ENCODE data around the gene MORN3.

Gene MORN3

DNA sequence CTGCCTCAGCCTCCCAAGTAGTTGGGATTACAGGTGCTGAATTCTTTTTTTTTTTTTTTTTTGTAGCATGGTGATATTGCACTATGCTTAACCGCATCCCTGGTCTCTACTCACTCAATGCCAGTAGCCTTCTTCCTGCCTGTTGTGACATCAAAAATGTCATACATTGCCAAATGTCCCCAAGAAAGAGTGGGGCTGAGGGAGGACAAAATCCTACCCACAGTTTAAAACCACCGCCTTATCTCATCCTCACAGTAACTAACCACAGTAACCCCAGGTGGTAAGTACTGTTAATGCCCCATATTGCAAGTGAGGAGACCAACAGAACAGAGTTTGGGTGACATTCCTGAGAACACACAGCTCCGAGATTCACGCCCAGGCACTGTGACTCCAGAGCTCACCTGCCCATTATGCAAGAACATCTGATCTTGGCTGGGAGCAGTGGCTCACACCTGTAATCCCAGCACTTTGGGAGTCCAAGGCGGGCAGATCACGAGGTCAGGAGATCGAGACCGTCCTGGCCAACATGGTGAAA lies 19.6 kb downstream of the MORN3 start:
- TF ChIP-seq, protein P1, sequence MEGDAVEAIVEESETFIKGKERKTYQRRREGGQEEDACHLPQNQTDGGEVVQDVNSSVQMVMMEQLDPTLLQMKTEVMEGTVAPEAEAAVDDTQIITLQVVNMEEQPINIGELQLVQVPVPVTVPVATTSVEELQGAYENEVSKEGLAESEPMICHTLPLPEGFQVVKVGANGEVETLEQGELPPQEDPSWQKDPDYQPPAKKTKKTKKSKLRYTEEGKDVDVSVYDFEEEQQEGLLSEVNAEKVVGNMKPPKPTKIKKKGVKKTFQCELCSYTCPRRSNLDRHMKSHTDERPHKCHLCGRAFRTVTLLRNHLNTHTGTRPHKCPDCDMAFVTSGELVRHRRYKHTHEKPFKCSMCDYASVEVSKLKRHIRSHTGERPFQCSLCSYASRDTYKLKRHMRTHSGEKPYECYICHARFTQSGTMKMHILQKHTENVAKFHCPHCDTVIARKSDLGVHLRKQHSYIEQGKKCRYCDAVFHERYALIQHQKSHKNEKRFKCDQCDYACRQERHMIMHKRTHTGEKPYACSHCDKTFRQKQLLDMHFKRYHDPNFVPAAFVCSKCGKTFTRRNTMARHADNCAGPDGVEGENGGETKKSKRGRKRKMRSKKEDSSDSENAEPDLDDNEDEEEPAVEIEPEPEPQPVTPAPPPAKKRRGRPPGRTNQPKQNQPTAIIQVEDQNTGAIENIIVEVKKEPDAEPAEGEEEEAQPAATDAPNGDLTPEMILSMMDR (IDR thresholded peaks at IDR 0.05; ENCODE audit: unreplicated experiment in 3 of 3), result no peak

DNA sequence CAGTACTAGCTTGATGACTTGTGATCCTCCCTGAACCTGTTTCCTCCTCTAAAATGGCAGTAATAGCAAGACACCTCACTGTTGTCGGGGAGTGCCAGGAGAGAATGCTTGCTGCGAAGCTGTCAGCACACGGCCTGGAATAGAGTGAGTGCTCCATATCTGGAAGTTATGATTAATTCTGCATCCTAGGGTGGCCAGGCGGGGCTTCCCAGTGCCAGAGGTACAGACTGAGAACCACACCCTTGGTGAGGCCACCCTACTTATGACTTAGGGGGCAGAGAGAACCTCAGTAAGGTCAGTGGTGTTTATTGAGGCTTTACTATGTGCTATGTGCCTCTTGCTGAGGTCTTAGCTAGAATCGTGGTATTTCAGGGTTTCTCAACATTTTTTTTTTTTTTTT lies 20.1 kb downstream of the MORN3 start:
- no peaks in the 10 kb centered on the region for H3K27me3 Mint-ChIP-seq (ENCODE audit: low read depth)
- H3K27ac Mint-ChIP-seq, result no peak overlapping the region
- H3K4me3 Mint-ChIP-seq, result no peak overlapping the region
- peaks cover 3% of the 10 kb centered on the region for H3K4me1 Mint-ChIP-seq
- no peaks in the 10 kb centered on the region for H3K9me3 Mint-ChIP-seq
- peaks cover 5% of the 10 kb centered on the region for H3K36me3 Mint-ChIP-seq (ENCODE audit: low read depth)
- TF ChIP-seq, protein P1 (IDR thresholded peaks at IDR 0.05; ENCODE audit: unreplicated experiment in 3 of 3), result no peak

More for the DNA sequence above, 19.6 kb downstream of the MORN3 start:
- Mint-ChIP-seq H3K36me3 (ENCODE audit: low read depth) (peaks cover 5% of the 10 kb centered on the region), H3K9me3 (no peaks in the 10 kb centered on the region), H3K4me3 (no peak overlapping the region), H3K27ac (no peak overlapping the region), H3K27me3 (ENCODE audit: low read depth) (no peaks in the 10 kb centered on the region), H3K4me1 (peaks cover 3% of the 10 kb centered on the region)

DNA sequence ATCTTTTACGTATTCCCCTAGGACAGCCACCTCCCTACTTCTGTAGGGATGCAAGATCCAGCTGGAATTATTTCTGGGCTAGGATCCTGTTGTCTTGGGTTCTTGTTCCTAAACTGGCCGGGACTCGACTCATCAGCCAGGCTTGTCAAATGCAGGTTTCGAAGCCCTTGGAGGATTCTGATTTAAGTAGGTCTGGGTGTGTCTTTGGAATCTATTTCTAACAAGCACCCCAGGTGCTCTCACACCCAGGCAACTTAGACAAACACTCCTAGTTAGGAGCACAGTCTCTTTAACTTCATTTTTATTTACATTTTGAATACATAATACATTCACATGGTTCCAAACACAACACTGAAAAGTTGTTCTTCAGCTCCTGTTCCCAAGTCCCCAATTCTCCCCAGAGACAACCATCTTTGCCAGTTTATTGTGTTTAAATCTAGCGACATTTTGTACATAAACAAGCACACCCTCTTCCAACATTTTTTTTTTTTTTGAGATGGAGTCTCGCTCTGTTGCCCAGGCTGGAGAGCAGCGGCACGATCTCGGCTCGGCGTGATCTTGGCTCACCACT lies 20.9 kb downstream of the MORN3 start:
- Mint-ChIP-seq H3K4me3 (no peak overlapping the region), H3K27me3 (ENCODE audit: low read depth) (no peaks in the 10 kb centered on the region), H3K9me3 (no peaks in the 10 kb centered on the region), H3K27ac (no peak overlapping the region), H3K36me3 (ENCODE audit: low read depth) (peaks cover 5% of the 10 kb centered on the region), H3K4me1 (peaks cover 3% of the 10 kb centered on the region)
- TF ChIP-seq, protein P1 (IDR thresholded peaks at IDR 0.05; ENCODE audit: unreplicated experiment in 3 of 3), result no peak

DNA sequence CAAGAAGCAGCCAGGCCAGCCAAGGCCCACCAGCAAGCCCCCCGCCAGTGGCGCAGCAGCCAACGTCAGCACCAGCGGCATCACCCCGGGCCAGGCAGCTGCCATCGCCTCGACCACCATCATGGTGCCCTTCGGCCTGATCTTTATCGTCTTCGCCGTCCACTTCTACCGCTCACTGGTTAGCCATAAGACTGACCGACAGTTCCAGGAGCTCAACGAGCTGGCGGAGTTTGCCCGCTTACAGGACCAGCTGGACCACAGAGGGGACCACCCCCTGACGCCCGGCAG lies 28.2 kb downstream of the MORN3 start:
- H3K36me3 Mint-ChIP-seq (ENCODE audit: low read depth), result no peaks in the 10 kb centered on the region
- no peak overlapping the region for H3K27ac Mint-ChIP-seq
- no peak overlapping the region for H3K4me3 Mint-ChIP-seq
- no peaks in the 10 kb centered on the region for H3K4me1 Mint-ChIP-seq
- H3K27me3 Mint-ChIP-seq (ENCODE audit: low read depth), result no peaks in the 10 kb centered on the region
- H3K9me3 Mint-ChIP-seq, result no peaks in the 10 kb centered on the region
- TF ChIP-seq, protein P1 (IDR thresholded peaks at IDR 0.05; ENCODE audit: unreplicated experiment in 3 of 3), result no peak

DNA sequence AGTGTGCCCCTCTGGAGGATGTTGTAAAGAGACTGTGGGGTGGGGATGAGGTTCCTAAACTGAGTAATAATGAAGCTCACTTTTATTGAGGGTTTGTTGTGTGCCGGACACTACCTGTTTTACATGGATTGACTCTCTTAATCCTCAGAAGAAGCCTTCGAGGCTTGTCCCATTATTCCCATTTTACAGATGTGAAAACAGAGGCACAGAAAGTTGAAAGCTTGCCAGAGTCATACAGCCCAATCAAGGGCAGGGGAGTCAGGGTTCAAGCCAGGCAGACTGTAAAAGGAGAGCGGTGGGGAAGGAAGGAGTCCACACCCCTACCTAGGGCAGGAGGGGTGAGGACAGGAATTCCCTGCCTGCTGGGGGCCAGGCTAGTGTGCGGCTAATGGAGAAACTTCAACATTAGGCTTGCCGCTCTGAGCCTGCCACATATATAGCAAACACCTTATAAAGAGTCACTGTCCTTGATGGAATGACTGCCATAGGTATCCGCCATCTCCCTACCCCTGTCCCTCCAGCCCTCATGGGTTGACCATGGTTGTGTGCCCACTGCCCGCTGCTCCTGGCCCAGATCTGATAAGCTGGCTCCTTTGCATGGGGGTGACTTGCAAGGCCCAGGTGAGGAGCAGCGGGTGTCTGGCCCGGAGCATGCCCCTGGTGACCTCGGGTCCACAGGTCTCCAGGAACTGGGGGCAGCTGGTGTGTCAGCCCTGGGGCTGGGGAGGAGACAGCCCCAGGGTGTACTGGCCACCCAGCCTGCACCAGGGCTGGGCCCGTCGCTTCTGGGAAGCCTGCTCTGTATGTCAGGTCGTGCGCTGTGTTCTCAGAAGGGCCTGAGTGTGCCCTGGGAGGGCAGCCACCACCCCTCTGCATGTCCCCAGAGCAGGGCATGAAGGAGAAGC lies 30.9 kb downstream of the MORN3 start:
- H3K27me3 Mint-ChIP-seq (ENCODE audit: low read depth), result no peaks in the 10 kb centered on the region
- H3K4me1 Mint-ChIP-seq, result peaks cover 8% of the 10 kb centered on the region
- TF ChIP-seq, protein P1 (IDR thresholded peaks at IDR 0.05; ENCODE audit: unreplicated experiment in 3 of 3), result no peak
- H3K36me3 Mint-ChIP-seq (ENCODE audit: low read depth), result no peaks in the 10 kb centered on the region
- no peak overlapping the region for H3K27ac Mint-ChIP-seq
- H3K4me3 Mint-ChIP-seq, result no peak overlapping the region
- no peaks in the 10 kb centered on the region for H3K9me3 Mint-ChIP-seq

All from nephron (organoid).